HT-29 (cell line): ENCODE measurements around the gene VPS37D. TPM values are rescaled to one million over a fixed set of nuclear protein-coding genes. Genes with fewer than 3 reads are reported as not detected.

ENCODE experiments used
- DNase-seq: peaks from one replicate; pipeline ENCODE4 v3.0.0-alpha.2; 2015; ENCODE audit warnings: low spot score
- total RNA-seq: library from RNA; depleted of rRNA; stranded (reverse); fragments of >200 nt; shearing (Covaris generic); gene quantifications from 2 replicates; pipeline ENCODE4 v1.2.3, GENCODE V29; 2014

Gene VPS37D
- total RNA-seq, 1 experiment from 2014 or later: 0.28 TPM

DNA sequence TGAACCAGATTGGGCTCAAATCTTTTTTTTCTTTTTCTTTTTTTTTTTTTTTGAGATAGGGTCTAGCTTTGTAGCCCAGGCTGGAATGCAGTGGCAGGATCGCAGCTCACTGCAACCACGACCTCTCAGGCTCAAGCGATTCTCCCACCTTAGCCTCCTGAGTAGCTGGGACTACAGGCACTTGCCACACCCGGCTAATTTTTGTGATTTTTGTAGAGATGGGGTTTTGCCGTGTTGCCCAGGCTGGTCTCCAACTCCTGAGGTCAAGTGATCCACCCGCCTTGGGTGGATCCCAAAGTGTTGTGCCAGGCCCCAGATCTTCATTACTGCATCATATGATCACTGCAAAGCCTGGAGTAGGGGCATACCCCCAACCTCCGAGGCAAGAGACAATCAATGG is 12.9 kb downstream of the VPS37D start:
- no peak for DNase-seq

GRCh38 chr7:73681031-73681430 is 13.4 kb downstream of the VPS37D start:
- no peak for DNase-seq

- no peak for DNase-seq
These were observed 15.1 kb downstream of the VPS37D start for GRCh38 chr7:73682745-73683055.

- peak; percentile 97 for DNase-seq
These were observed 15.6 kb downstream of the VPS37D start, which contains the start of the genes BUD23 and DNAJC30 for GRCh38 chr7:73683056-73683787. BUD23 (plus strand) TSS chr7:73683597; CDS start chr7:73683626, 29 bp downstream. DNAJC30 (minus strand) TSS chr7:73683453; CDS start chr7:73683423, 30 bp downstream.

DNA sequence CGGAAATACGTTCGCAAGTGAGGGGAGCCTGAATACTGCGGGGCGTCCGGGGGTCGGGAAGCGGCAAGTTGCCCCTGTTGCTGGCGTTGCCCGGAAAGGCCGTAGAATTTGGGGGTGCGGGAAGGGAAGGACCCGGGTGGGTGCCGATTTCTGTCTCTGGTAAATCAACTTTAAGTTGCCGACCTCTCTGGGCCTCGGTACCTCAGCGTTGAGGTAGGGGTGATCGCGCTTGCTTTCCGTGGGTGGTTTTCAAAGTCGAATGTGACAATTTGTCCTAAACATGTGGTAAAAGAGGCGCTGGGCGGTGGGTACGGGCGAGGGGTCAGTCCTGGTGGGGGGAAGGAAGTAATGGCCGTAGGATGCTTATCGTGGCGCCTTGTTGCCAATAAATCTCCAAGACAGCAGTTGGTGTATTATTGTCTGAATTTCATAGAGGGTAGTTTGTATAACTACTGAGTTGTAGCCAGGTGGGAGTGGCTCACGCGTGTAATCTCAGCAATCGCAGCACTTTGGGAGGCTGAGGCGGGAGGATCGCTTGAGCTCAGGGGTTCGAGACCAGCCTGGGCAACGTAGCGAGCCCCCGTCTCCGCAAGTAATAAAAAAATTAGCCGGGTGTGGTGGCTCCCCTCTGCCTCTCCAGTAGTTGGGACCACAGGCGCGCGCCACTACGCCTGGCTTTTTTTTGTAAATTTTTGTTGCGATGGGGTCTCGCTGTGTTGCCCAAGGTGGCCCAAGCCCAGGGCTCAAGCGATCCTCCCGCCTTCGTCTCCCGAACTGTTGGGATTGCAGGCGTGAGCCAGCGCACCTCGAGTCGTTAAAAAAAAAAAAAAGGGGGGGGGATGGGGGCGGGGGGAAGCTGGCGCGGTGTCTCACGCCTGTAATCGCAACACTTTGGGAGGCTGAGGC is 16.4 kb downstream of the VPS37D start:
- peak; percentile 34 for DNase-seq

DNA sequence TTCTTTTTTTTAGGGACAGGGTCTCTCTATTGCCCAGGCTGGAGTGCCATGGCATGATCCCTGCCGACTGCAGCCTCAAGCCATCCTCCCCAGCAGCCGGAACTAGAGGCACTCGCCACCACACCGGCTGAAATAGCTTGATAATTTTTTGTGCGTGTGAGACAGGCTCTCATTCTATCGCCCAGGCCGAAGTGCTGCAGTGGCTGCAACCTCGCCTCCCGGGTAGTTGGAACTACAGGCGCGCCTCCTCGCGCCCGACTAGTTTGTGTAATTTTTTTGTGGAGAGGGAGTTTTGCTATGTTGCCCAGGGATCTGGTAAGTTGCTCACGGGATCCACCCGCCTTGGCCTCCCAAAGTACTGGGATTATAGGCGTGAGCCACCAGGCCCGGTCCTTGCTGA is 17.7 kb downstream of the VPS37D start:
- no peak for DNase-seq

DNA sequence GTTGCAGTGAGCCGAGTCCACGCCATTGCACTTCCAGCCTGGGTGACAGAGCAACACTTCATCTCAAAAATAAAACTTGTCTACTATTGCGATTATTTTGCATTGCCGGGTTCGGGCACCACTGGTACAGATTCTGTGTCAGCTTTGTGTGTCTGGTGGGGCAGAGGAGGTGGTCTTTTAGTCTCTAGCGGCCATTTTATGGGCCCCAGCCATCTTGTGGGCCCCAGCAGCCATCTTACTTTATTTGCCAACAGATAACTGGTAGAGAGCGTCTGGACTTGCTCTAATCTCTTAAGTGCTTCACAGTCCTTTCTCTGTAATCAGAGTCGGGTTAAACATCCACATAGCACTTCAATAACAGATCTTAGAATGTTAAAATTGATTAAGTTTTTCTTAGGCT is 20.7 kb downstream of the VPS37D start:
- no peak for DNase-seq

DNA sequence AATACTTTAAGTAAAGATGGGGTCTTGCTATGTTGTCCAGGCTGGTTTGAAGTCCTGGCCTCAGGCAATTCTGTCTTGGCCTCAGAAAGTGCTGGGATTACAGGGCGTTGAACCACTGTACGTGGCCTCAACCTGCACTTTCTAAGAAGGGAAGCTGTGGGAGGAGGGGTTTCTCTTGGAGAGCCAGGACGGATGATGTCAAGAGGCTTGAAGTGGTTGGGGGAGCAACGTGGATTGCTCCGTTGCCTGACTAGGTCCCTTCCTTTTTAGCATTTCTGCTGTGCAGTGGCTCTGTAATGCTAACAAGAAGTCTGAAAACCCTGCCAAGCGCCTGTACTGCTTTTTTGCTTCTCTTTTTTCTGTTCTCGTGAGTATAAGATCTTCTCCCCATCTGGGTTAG is 23.0 kb downstream of the VPS37D start:
- DNase-seq: no peak

DNA sequence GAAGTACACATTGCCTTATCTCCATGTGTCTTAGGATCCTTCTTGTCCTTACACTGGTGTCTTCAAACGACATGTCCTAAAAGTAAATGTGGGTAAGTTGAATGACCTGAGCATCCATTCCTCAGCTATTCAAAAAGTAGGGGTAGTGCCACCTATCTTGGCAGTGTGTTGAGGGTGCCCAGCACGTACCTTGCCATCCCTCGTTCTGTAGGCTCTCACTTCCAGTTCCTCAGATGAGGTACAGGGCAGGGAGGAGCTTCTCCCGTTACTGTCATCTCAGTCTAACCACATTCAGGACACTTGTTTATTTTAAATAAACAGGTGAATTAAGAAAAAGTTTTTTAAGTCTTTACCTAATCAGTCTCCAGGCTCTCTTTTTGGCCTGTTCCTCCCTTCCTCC is 28.7 kb downstream of the VPS37D start:
- DNase-seq: no peak

DNA sequence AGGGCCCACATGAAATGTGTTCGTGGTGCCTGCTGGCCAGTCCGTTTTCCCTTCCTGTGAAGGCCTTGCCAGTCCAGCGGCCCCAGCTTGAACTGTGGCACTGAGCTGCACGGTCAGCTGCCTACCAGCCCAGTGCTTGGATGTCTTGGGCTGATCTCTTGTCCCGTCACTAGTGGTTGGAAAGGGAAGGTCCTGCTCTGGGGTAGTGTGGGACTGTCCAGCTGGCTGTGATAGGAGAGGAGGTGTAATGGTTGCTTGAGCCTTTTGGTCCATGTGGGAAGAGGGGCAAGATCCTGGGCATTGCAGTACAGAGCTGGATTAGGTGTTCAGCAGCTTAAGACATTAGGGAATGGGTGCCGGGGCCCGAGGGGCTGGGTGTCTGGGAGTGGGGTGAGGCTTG is 30.8 kb downstream of the VPS37D start:
- no peak for DNase-seq

- DNase-seq: no peak
These were observed 31.9 kb downstream of the VPS37D start for GRCh38 chr7:73699370-73700068.

DNA sequence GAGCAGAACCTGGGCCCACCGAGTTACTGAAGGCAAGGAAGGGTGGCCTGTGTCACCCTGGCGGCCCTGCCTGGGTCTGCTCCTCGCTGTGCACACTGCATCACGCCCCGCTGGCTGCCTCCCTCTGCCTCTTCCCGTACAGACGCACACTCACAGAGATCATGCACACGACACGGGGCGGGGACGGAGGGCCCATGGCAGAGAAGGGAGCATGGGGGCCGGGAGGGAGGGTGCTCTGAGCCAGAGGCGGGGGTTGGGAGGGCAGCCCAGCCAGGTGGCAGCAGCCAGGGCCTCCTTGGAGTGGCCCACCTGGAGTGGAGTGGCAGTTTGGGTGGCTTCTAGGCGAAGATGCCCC is 32.4 kb downstream of the VPS37D start:
- DNase-seq: no peak

DNA sequence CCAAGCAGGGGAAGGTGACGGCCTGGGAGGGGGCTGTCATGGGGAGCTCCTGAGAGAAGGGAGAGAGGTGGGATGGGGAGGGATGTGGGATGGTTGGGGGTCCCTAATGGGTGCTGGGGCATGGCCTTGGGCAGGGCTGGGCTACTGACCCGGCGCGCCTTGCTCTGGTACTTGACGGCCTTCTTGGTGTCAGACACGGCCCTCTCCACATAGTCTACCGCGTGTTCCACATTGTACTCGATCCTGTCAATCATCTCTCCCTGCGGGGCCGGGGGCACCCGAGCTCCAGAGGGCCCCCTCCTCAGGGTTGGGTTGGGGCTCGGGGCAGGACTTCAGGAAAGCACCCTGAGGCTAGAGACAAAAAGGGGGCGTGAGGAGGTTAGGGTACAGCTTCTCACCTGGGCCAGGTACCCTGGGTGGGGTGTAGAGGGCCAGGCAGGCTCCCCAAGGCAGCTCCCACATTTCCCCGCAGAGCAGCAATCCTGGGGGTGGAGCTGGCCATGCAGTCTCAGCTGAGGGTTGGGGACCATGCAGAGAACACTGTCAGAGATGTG is 33.0 kb downstream of the VPS37D start:
- DNase-seq: no peak

- DNase-seq: peak; percentile 61
These were observed 33.8 kb downstream of the VPS37D start for GRCh38 chr7:73701357-73701995.

- DNase-seq: no peak
These were observed 34.6 kb downstream of the VPS37D start for GRCh38 chr7:73702226-73702625.

- no peak for DNase-seq
These were observed 35.0 kb downstream of the VPS37D start for GRCh38 chr7:73702665-73703064.

- DNase-seq: no peak
These were observed 35.6 kb downstream of the VPS37D start for GRCh38 chr7:73703225-73703624.

- DNase-seq: peak; percentile 77
These were observed 36.4 kb downstream of the VPS37D start for GRCh38 chr7:73703757-73704639.

DNA sequence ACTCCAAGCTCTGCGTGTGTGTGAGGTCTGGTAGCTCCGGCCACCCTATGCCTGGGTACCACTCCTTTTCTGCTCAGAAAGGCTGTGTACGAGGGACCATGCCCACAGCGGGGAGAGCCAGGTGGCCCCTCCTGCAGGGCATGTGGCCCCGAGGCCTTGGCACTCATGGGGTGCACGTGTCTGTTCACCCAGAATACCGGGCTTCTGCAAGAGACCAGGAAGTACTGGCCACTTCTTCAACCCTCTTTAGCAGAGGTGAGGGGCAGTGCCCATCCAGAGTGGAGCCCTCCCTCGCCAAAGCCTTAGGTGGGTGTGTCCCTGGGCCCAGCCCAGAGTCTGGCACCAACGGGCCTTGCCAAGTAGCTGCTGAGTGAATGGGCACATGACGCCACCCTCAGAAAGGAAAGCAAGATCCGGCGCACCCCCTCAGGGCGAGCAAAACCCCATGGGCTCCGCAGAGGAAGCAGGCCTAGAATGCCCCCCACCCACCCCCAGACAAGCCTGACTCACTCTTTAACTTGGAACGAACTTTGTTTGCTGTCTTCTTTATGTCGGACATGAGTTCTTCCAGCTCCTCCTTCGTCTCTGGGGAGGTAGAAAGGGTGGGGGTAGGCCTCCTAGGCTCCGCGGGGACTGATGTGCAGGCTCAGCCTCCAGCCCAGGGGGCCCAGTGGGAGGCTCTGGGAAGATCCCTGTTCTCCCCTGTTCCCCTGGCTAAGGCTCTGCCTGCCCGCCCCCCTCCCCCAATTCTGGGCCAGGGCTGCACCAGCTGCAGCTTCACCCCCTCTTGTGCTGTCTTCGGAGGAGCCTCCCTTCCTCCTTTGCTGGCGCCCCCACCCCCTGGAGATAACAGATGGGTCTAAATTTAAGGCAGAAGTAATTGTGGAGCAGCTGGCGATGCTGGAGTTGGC is 37.3 kb downstream of the VPS37D start:
- peak; percentile 84 for DNase-seq
